HepG2 (cell line): ENCODE data around the gene IBA57. TPM values are rescaled to one million over a fixed set of nuclear protein-coding genes. Genes with fewer than 3 reads are reported as not detected.

Source experiments
- DBP ChIP-seq: sonication (generic); formaldehyde crosslinking; IDR thresholded peaks from 2 replicates; pipeline ENCODE4 v1.4.0; 2020; ENCODE audit warnings: missing genetic modification reagents; ENCODE audit errors: not compliant biosample characterization
- JUN ChIP-seq: sonication (generic); formaldehyde crosslinking; IDR thresholded peaks from 2 replicates; pipeline ENCODE4 v1.4.0; 2020; ENCODE audit warnings: mild to moderate bottlenecking, missing genetic modification reagents
- MTA1 ChIP-seq: sonication (generic); formaldehyde crosslinking; IDR thresholded peaks from 2 replicates; pipeline ENCODE4 v1.4.0; 2020; ENCODE audit warnings: missing genetic modification reagents, mild to moderate bottlenecking, borderline replicate concordance
- PHF8 ChIP-seq: sonication (generic); formaldehyde crosslinking; IDR thresholded peaks from 2 replicates; pipeline ENCODE4 v1.5.0; 2020; ENCODE audit warnings: missing genetic modification reagents
- SAP130 ChIP-seq: IDR thresholded peaks from 2 replicates; pipeline ENCODE4 v1.6.1; 2016; ENCODE audit warnings: low read depth
- THAP9 ChIP-seq: sonication (generic); formaldehyde crosslinking; IDR thresholded peaks from 2 replicates; pipeline ENCODE4; 2020; ENCODE audit warnings: missing genetic modification reagents, mild to moderate bottlenecking, borderline replicate concordance
- ZNF337 ChIP-seq: sonication (generic); formaldehyde crosslinking; IDR thresholded peaks from 2 replicates; pipeline ENCODE4 v1.5.1; 2020; ENCODE audit warnings: missing genetic modification reagents, low read depth, mild to moderate bottlenecking, borderline replicate concordance
- ZNF598 ChIP-seq: sonication (generic); formaldehyde crosslinking; IDR thresholded peaks from 2 replicates; pipeline ENCODE4 v1.5.1; 2020; ENCODE audit warnings: mild to moderate bottlenecking, missing genetic modification reagents, borderline replicate concordance
- ZNF83 ChIP-seq: sonication (generic); formaldehyde crosslinking; IDR thresholded peaks from 2 replicates; pipeline ENCODE4 v1.4.0; 2020; ENCODE audit warnings: missing genetic modification reagents, mild to moderate bottlenecking, borderline replicate concordance
- polyA plus RNA-seq, 8 experiments: library from polyadenylated mRNA; depleted of rRNA in 3 of 8; stranded (reverse) in 7 of 8; unstranded in 1 of 8; fragments of >200 nt; fragmentation: Illumina TruSeq in 4 of 8; extraction: Trizol in 4 of 8; gene quantifications; 2 replicates each; pipeline versions ENCODE4 v1.2.1 to v1.2.3, GENCODE V29; 2011 to 2016; ENCODE audit warnings: low read depth in 4 of 8, missing spikeins in 1 of 8, mixed read lengths in 1 of 8; ENCODE audit not compliant: insufficient read depth in 1 of 8
- total RNA-seq, 5 experiments: library from RNA; depleted of rRNA; stranded (reverse); fragments of >200 nt; fragmentation: Illumina TruSeq; extraction: Trizol; gene quantifications; 2 replicates each; pipeline ENCODE4 v1.2.3, GENCODE V29; 2016; ENCODE audit warnings: low read depth in 1 of 5
- TF ChIP-seq, protein P1 (sequence below): sonication (generic); formaldehyde crosslinking; IDR thresholded peaks from 2 replicates; pipeline ENCODE4 v1.5.0; 2020; ENCODE audit warnings: missing genetic modification reagents

The IBA57 gene
- total and polyA plus RNA-seq, 2 of the 13 experiments (the other 11 are each of a cell fraction or from before 2014, with no cell fraction given) = 2.3 to 10.2 TPM

- TF ChIP-seq, protein P1, sequence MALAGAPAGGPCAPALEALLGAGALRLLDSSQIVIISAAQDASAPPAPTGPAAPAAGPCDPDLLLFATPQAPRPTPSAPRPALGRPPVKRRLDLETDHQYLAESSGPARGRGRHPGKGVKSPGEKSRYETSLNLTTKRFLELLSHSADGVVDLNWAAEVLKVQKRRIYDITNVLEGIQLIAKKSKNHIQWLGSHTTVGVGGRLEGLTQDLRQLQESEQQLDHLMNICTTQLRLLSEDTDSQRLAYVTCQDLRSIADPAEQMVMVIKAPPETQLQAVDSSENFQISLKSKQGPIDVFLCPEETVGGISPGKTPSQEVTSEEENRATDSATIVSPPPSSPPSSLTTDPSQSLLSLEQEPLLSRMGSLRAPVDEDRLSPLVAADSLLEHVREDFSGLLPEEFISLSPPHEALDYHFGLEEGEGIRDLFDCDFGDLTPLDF (CRISPR knock-in tag) = no peak
- no peak for TF ChIP-seq DBP (CRISPR knock-in tag)
- no peak for TF ChIP-seq THAP9
- no peak for TF ChIP-seq ZNF598 (CRISPR knock-in tag)
- no peak for TF ChIP-seq JUN (CRISPR knock-in tag)
- TF ChIP-seq PHF8 (CRISPR knock-in tag) = no peak
- TF ChIP-seq MTA1 (CRISPR knock-in tag) = 0 out of 2 replicates have a peak, but pooled peaks have one; percentile 52
- TF ChIP-seq ZNF337 (CRISPR knock-in tag) = no peak
- TF ChIP-seq SAP130 (CRISPR knock-in tag) = peak; percentile 43
- TF ChIP-seq ZNF83 (CRISPR knock-in tag) = no peak
These were observed 15.0 kb upstream of the IBA57 start (continued) for GRCh38 chr1:228150461-228151179.
